H9 (cell line): ENCODE data around the gene FKTN. TPM values are rescaled to one million over a fixed set of nuclear protein-coding genes. Genes with fewer than 3 reads are reported as not detected.
A peak's percentile ranks its signal among the peaks of the same experiment; 100 is the strongest.

Experiments used
- DNase-seq: peaks from one replicate; pipeline ENCODE4 v3.0.0-alpha.2; 2017
- H2AFZ ChIP-seq: one replicate; pipeline ENCODE4 v1.6.1; 2013; ENCODE audit warnings: mild to moderate bottlenecking, low read length, control low read depth, moderate library complexity
- H2AK5ac ChIP-seq: 2 replicates; pipeline ENCODE4 v1.6.1; 2013; ENCODE audit warnings: low read length, control low read depth, mixed read lengths; ENCODE audit not compliant: insufficient read length
- H2BK120ac ChIP-seq: one replicate; pipeline ENCODE4 v1.6.1; 2013; ENCODE audit warnings: low read depth, mild to moderate bottlenecking, low read length, control low read depth, inconsistent platforms; ENCODE audit not compliant: poor library complexity, severe bottlenecking
- H2BK12ac ChIP-seq: 2 replicates; pipeline ENCODE4 v1.6.1; 2013; ENCODE audit warnings: low read length, control low read depth, mixed read lengths, low read depth; ENCODE audit not compliant: insufficient read length
- H2BK15ac ChIP-seq: 2 replicates; pipeline ENCODE4 v1.6.1; 2013; ENCODE audit warnings: low read depth, low read length, control low read depth
- H2BK20ac ChIP-seq: one replicate; pipeline ENCODE4 v1.6.1; 2013; ENCODE audit warnings: low read depth, mild to moderate bottlenecking, low read length, control low read depth, inconsistent platforms; ENCODE audit not compliant: poor library complexity, severe bottlenecking
- H2BK5ac ChIP-seq: 2 replicates; pipeline ENCODE4 v1.6.1; 2013; ENCODE audit warnings: low read length, control low read depth, mixed read lengths; ENCODE audit not compliant: insufficient read length
- H3K14ac ChIP-seq: 2 replicates; pipeline ENCODE4 v1.6.1; 2013; ENCODE audit warnings: low read length, control low read depth; ENCODE audit not compliant: insufficient read depth
- H3K18ac ChIP-seq: 2 replicates; pipeline ENCODE4 v1.6.1; 2013; ENCODE audit warnings: low read depth, mild to moderate bottlenecking, mixed read lengths, low read length, control low read depth; ENCODE audit not compliant: insufficient read length
- H3K23ac ChIP-seq: 2 replicates; pipeline ENCODE4 v1.6.1; 2013; ENCODE audit warnings: low read length, control low read depth, mixed read lengths, low read depth; ENCODE audit not compliant: insufficient read length
- H3K23me2 ChIP-seq: 2 replicates; pipeline ENCODE4 v1.6.1; 2013; ENCODE audit warnings: low read depth, mild to moderate bottlenecking, mixed read lengths, low read length, control low read depth; ENCODE audit not compliant: insufficient read length, poor library complexity, severe bottlenecking
- H3K27ac ChIP-seq: 2 replicates; pipeline ENCODE4 v1.5.1; 2013; ENCODE audit warnings: low read length, control low read depth, mixed read lengths, low read depth; ENCODE audit not compliant: insufficient read length
- H3K27me3 ChIP-seq: 2 replicates; pipeline ENCODE4 v1.6.1; 2013; ENCODE audit warnings: low read length, control low read depth, inconsistent platforms; ENCODE audit not compliant: insufficient read depth
- H3K4ac ChIP-seq: 2 replicates; pipeline ENCODE4 v1.6.1; 2013; ENCODE audit warnings: low read depth, mild to moderate bottlenecking, control low read depth, inconsistent platforms, low read length, moderate library complexity
- H3K4me1 ChIP-seq: 2 replicates; pipeline ENCODE4 v1.6.1; 2013; ENCODE audit warnings: low read length, control low read depth, inconsistent platforms; ENCODE audit not compliant: insufficient read depth
- H3K4me2 ChIP-seq: 2 replicates; pipeline ENCODE4 v1.6.1; 2013; ENCODE audit warnings: low read length, control low read depth, mixed read lengths; ENCODE audit not compliant: insufficient read length, insufficient read depth
- H3K56ac ChIP-seq: 2 replicates; pipeline ENCODE4 v1.6.1; 2013; ENCODE audit warnings: low read depth, mild to moderate bottlenecking, mixed read lengths, low read length, control low read depth; ENCODE audit not compliant: insufficient read length
- H3K79me1 ChIP-seq: 2 replicates; pipeline ENCODE4 v1.6.1; 2013; ENCODE audit warnings: low read depth, mild to moderate bottlenecking, moderate library complexity, low read length, control low read depth, inconsistent platforms; ENCODE audit not compliant: insufficient read depth, poor library complexity, severe bottlenecking
- H3K79me2 ChIP-seq: 2 replicates; pipeline ENCODE4 v1.6.1; 2013; ENCODE audit warnings: low read length, control low read depth, inconsistent platforms; ENCODE audit not compliant: insufficient read depth
- H3K9ac ChIP-seq: 2 replicates; pipeline ENCODE4 v1.6.1; 2013; ENCODE audit warnings: low read length, control low read depth, mixed read lengths; ENCODE audit not compliant: insufficient read length; ENCODE audit errors: extremely low read depth
- H3K9me3 ChIP-seq: one replicate; pipeline ENCODE4 v1.6.1; 2013; ENCODE audit warnings: low read depth, low read length, inconsistent platforms; ENCODE audit not compliant: control insufficient read depth
- H3T11ph ChIP-seq: one replicate; pipeline ENCODE4 v1.6.1; 2013; ENCODE audit warnings: mild to moderate bottlenecking, low read length, control low read depth, inconsistent platforms
- H4K20me1 ChIP-seq: one replicate; pipeline ENCODE4 v1.6.1; 2013; ENCODE audit not compliant: control insufficient read depth, insufficient read length, insufficient read depth
- H4K5ac ChIP-seq: 2 replicates; pipeline ENCODE4 v1.6.1; 2013; ENCODE audit warnings: low read depth, mild to moderate bottlenecking, mixed read lengths, low read length, control low read depth; ENCODE audit not compliant: insufficient read length
- H4K8ac ChIP-seq: replicated peaks from 2 replicates; pipeline ENCODE4 v1.6.1; 2013; ENCODE audit warnings: low read length, control low read depth, mixed read lengths, low read depth; ENCODE audit not compliant: insufficient read length
- H4K91ac ChIP-seq: 2 replicates; pipeline ENCODE4 v1.6.1; 2013; ENCODE audit warnings: low read depth, mild to moderate bottlenecking, moderate library complexity, mixed read lengths, low read length, control low read depth; ENCODE audit not compliant: insufficient read length
- H3K27ac Mint-ChIP-seq, 3 experiments: 2 replicates in 2 of 3; 3 replicates in 1 of 3; pipeline ENCODE4 v1.8.0; 2020 to 2021; ENCODE audit warnings: mixed read lengths in 3 of 3, mild to moderate bottlenecking in 1 of 3, moderate library complexity in 1 of 3
- H3K27me3 Mint-ChIP-seq: 2 replicates; pipeline ENCODE4 v1.8.0; 2021; ENCODE audit warnings: low read depth, mild to moderate bottlenecking, moderate library complexity, mixed read lengths
- H3K36me3 Mint-ChIP-seq, 3 experiments: 2 replicates in 2 of 3; 3 replicates in 1 of 3; pipeline ENCODE4 v1.8.0; 2020 to 2021; ENCODE audit warnings: low read depth in 3 of 3, mixed read lengths in 3 of 3; ENCODE audit not compliant: insufficient read depth in 1 of 3
- H3K4me1 Mint-ChIP-seq, 2 experiments: 2 replicates each; pipeline ENCODE4 v1.8.0; 2020; ENCODE audit warnings: mixed read lengths in 2 of 2
- H3K4me3 Mint-ChIP-seq, 2 experiments: 2 replicates in 1 of 2; 3 replicates in 1 of 2; pipeline ENCODE4 v1.8.0; 2020 to 2021; ENCODE audit warnings: mild to moderate bottlenecking in 2 of 2, mixed read lengths in 2 of 2, moderate library complexity in 1 of 2
- H3K9me3 Mint-ChIP-seq, 2 experiments: 2 replicates in 1 of 2; 3 replicates in 1 of 2; pipeline ENCODE4 v1.8.0; 2020; ENCODE audit warnings: mild to moderate bottlenecking in 2 of 2, mixed read lengths in 2 of 2, moderate library complexity in 1 of 2
- WGBS: extraction: QIAGEN DNeasy Blood & Tissue Kit; methylation state at CpG from one replicate; pipeline ENCODE4 v1.1.7; 2013; ENCODE audit warnings: missing lambda C conversion rate, low lambda C conversion rate, mixed read lengths; ENCODE audit not compliant: insufficient read length; ENCODE audit errors: extremely low coverage; 5-methylcytosine and 5-hydroxymethylcytosine counted together
- total RNA-seq: library from RNA; stranded (reverse); gene quantifications from 2 replicates; pipeline ENCODE4 v1.2.1, GENCODE V29; 2021
- TF ChIP-seq, protein P1 (sequence below): fragments of 200-600 bp; sonication (generic); conservative IDR thresholded peaks from 3 replicates; pipeline ENCODE4 v1.8.0; 2021; ENCODE audit warnings: antibody characterized with exemption, mild to moderate bottlenecking

The FKTN gene
- total RNA-seq, 1 experiment from 2014 or later: 14.3 TPM

DNA sequence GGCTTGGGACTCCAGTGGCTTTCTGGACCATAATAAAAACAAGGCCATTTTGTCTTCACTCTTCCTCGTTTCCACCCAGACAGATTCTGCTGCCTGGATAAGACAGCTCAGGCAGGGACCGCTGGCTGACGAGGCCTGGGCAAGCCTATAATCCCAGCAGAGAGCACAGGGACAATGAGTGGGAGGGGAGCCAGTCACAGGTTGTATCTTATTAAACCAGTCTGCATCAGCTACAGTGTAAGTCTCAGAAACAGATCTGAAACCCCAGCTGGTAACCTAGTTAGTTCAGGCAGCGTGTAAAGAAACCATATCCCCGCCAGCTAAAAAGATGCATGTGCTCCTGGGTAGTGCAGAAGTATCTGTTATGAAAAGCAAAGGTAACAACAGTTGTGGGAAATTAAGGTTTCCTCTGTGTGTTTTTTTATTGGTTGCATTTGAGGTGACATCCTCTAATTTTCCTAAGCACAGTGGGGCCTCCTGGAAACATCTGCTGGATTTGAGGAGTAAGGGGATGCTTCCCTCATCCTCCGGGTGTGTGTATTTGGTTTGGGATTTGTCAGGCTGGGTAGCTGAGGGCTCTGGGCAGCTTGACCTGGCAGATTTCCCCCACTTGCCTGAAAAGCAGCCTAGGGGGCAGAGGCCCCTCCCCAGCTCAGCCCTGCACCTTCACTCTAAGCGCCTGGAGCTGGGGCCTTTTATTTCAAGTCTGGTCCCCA is 89.1 kb downstream of the FKTN start:
- Histone ChIP-seq H3K79me2 (no peaks in the 10 kb centered on the region), H2BK20ac (no peak overlapping the region), H3K23me2 (no peaks in the 10 kb centered on the region), H3K27ac (no peak overlapping the region), H2BK12ac (no peak overlapping the region), H3K4me2 (no peak overlapping the region), H3K14ac (0 out of 2 replicates have a peak overlapping the region, but pooled peaks have one; percentile 32), H3K9ac (no peak overlapping the region), H2AK5ac (no peak overlapping the region), H3K23ac (no peak overlapping the region), H3K27me3 (no peaks in the 10 kb centered on the region), H2BK15ac (no peak overlapping the region), H2BK5ac (no peak overlapping the region), H3K56ac (no peak overlapping the region), H4K5ac (no peak overlapping the region), H3K9me3 (no peaks in the 10 kb centered on the region), H2AFZ (no peak overlapping the region), H3K4me1 (no peaks in the 10 kb centered on the region), H4K20me1 (no peaks in the 10 kb centered on the region), H3T11ph (no peak overlapping the region), H4K91ac (no peak overlapping the region), H3K18ac (no peak overlapping the region), H3K4ac (no peak overlapping the region), H4K8ac (no peak overlapping the region), H2BK120ac (no peak overlapping the region), H3K79me1 (no peaks in the 10 kb centered on the region)
- Mint-ChIP-seq H3K36me3 (peaks cover 0 to under 1% (median 0%) of the 10 kb centered on the region in 3 experiments; a peak in 1 of 7 replicates), H3K27ac (peak overlapping the region in 1 of 3 experiments; percentile 73; a peak in 3 of 7 replicates), H3K4me3 (no peak overlapping the region), H3K9me3 (peaks cover under 1 to 5% of the 10 kb centered on the region in 2 experiments; a peak in 3 of 5 replicates), H3K4me1 (peaks cover 40 to 50% of the 10 kb centered on the region in 2 experiments), H3K27me3 (0 out of 2 replicates have a peak, but pooled peaks cover 1% of the 10 kb centered on the region)
- TF ChIP-seq, protein P1, sequence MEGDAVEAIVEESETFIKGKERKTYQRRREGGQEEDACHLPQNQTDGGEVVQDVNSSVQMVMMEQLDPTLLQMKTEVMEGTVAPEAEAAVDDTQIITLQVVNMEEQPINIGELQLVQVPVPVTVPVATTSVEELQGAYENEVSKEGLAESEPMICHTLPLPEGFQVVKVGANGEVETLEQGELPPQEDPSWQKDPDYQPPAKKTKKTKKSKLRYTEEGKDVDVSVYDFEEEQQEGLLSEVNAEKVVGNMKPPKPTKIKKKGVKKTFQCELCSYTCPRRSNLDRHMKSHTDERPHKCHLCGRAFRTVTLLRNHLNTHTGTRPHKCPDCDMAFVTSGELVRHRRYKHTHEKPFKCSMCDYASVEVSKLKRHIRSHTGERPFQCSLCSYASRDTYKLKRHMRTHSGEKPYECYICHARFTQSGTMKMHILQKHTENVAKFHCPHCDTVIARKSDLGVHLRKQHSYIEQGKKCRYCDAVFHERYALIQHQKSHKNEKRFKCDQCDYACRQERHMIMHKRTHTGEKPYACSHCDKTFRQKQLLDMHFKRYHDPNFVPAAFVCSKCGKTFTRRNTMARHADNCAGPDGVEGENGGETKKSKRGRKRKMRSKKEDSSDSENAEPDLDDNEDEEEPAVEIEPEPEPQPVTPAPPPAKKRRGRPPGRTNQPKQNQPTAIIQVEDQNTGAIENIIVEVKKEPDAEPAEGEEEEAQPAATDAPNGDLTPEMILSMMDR: no peak
- WGBS: no CpG with 5 or more reads among the region's 7 CpGs
- DNase-seq: no peak
